ENCODE results near the gene WDR47.
"Not testable (repeated sequence)": the region's sequence is repeated elsewhere in the genome, so short reads cannot be mapped to it uniquely, and the experiment has no call there.

WDR47 gene

DNA sequence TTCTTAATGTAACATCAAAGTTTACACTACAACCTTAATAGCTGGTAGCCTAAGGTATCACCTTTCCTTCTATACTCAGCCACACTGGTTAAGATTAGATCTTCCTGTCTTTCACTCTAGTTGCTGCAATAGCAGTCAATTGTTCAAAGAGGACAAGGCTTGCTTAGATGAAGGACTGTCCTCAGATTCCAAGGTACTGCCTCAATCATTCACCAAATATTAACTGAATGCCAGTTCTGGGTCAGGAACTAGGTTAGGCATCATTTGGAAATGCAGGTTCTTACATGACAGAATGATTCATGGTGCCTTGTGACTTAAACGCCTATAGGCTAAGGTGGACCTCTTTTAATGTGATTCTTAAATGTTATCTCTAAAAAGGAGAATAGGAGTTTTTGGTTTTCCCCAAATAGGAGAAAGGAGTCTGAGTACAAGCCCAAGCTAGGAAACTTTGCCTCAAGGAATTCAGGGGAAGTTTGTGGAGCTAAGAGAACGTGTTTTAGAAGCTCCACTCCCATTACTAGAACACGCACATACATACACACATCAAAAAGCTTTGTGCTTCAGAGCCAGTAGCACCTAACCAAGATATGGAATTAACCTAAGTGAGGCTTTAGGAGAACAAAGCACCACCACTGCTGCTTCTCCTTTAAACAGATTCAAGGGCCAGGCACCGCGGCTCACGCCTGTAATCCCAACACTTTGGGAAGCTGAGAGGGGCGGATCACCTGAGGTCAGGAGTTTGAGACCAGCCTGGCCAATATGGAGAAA is 8.5 kb upstream of the WDR47 start:
- no peak for DNase-seq

GRCh38 chr1:109048335-109048734 is 6.4 kb upstream of the WDR47 start:
- no peak for DNase-seq

GRCh38 chr1:109047339-109047738 is 5.4 kb upstream of the WDR47 start:
- DNase-seq: no peak

DNA sequence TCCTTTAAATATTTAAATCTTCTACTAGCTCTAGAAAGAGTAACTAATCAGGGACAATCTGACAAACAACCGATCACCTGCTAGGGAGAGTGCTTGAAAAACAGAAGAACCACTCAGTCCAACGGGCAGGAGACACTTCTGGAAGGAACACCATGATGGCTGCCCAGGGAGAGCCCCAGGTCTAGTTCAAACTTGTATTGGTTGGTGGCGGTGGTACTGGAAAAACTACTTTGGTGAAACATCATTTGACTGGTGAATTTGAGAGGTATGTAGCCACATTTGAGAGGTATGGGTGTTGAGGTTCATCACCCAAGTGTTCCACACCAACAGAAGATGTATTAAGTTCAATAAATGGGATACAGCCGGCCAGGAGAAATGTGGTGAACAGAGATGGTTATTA is 4.8 kb upstream of the WDR47 start:
- no peak for DNase-seq

DNA sequence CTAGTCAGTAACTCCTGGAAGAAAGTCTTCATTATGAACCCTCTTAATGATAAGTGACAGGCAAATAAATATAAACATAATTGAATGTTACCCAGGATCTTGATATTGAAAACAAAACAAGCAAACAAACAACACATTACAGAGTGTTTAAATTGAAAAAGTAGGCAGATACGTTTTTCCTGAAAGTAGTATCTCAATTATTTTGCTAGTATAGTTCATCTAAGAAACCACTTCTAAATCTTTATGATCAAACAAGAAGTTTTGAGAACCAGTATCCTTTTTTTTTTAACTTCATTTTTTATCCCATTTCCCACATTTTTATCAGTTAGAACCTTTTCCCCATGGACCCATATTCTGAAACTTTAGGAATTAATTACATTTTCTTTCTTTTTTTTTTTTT is 3.7 kb upstream of the WDR47 start:
- DNase-seq: no peak

- no peak for DNase-seq
These were observed 797 bp downstream of the WDR47 start for GRCh38 chr1:109040989-109041620.

DNA sequence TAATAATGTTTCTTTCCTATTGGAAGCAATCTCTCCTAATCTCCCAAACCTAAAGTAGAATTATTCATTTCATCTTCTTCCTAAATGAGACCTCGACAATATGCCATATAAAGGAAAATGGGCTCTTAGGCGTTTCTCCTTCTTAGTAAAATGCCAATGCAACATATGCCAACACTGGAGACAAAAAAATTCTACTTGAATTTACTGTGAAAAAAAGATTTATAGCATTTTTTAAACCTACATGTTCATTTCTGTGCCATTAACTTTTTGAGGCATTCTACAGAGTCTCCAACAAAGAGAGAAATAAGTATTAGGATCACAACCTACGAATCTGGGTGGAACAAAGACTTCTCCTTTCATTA is 1.3 kb downstream of the WDR47 start:
- DNase-seq: no peak

DNA sequence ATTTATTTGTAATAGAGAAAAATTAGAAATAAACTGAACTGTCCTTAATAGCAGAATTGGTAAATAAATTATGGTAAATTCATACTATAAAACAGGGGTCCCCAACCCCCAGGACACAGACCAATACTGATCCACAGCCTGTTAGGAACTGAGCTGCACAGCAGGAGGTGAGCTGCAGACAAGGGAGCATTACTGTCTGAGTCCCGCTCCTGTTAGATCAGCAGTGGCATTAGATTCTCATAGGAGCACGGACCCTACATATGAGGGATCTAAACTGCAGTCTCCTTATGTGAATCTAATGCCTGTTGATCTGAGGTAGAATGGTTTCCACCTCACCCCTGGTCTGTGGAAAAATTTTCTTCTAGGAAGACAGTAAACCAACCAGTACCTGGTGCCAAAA is 7.5 kb downstream of the WDR47 start:
- no peak for DNase-seq

DNA sequence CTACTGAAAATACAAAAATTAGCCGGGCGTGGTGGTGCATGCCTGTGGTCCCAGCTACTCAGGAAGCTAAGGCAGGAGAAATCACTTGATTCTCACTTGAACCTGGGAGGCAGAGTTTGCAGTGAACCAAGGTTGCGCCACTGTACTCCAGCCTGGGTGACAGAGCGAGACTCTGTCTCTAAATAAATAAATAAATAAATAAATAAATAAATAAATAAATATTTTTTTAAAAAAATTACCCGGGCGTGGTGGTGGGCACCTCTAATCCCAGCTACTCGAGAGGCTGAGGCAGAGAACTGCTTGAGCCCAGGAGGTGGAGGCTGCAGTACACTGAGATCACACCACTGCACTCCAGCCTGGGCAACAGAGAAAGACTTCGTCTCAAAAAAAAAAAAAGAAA is 12.4 kb downstream of the WDR47 start:
- DNase-seq: not testable (repeated sequence)

GRCh38 chr1:109027841-109028240 is 14.1 kb downstream of the WDR47 start:
- DNase-seq: no peak

DNA sequence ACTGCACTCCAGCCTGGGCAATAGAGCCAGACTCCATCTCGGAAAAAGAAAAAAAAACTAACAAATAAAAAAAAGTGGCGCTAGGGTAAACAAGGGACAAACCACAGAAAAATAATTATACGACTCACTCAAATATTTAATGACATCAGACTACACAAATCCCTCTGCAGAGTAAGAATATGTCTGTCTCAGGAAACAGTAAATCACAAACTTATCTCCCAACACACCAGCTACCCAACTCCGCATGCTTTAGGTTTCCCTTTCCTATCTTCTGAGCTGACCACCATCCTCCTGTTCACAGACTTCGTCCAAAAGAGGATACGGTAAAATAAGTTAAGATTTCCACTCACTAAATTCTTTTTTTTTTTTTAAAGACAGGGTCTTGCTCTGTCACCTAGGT is 16.2 kb downstream of the WDR47 start:
- DNase-seq: no peak

DNA sequence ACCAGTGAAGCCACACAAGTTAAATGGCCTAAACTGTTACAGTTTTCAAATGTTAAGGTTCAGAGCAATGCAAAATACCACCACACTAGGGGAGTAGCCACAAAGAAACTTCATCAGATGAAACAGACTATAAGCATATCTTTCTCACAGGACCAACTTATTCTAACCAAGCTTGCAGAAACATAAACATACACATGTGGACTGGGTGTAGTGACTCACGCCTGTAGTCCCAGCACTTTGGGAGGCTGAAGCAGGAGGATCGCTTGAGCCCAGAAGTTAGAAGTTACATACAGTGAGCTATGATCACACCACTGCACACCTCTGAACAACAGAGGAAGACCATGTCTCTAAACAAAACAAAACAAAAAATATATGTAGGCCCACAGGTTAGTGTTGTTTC is 17.3 kb downstream of the WDR47 start:
- DNase-seq: no peak

GRCh38 chr1:109020693-109021257 is 21.1 kb downstream of the WDR47 start:
- no peak for DNase-seq

DNA sequence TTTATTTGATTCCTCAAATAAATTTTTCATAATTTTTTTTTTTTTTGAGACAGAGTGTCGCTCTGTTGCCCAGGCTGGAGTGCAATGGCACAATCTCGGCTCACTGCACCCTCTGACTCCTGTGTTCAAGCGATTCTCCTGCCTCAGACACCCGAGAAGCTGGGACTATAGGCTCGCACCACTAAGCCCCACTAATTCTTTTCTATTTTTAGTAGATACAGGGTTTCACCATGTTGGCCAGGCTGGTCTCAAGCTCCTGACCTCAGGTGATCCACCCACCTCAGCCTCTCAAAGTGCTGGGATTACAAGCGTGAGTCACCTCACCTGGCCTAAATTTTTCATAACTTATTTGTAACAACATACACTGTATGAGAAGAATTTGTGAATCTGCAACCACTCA is 24.2 kb downstream of the WDR47 start:
- DNase-seq: not testable (repeated sequence)

- DNase-seq: no peak
These were observed 24.8 kb downstream of the WDR47 start for GRCh38 chr1:109017134-109017533.

GRCh38 chr1:109011335-109011734 is 30.6 kb downstream of the WDR47 start:
- no peak for DNase-seq

- not testable (repeated sequence) for DNase-seq
These were observed 45.3 kb downstream of the WDR47 start for GRCh38 chr1:108996622-108997021.

- DNase-seq: no peak
These were observed 58.8 kb downstream of the WDR47 start for GRCh38 chr1:108983114-108983513.

- DNase-seq: no peak
These were observed 65.2 kb downstream of the WDR47 start for GRCh38 chr1:108976658-108977057.

DNA sequence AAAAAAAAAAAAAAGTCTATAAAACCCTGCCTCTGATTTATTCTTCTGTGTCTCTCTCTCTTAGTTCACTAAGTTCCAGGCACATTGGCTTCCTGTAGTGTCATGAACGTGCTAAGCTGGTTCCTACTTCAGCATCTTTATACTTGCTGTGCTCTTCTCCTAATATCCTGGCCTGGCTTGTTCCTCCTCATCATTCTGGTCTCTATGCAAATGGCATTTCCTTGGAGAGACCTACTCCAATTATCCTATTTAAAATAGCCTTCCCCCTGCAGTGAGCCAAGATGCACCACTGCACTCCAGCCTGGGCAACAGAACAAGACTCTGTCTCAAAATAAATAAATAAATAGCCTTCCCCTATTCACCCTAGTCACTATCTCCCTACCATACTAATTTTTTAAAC is 69.0 kb downstream of the WDR47 start:
- DNase-seq: no peak

GRCh38 chr1:108969346-108969745 is 72.6 kb downstream of the WDR47 start:
- no peak for DNase-seq

GRCh38 chr1:108963052-108963686 is 78.7 kb downstream of the WDR47 start, which contains the start of gene CLCC1:
CLCC1 (minus strand) TSS chr1:108963484; CDS start chr1:108950437, 13,047 bp downstream.
- peak; percentile 89 for DNase-seq

DNA sequence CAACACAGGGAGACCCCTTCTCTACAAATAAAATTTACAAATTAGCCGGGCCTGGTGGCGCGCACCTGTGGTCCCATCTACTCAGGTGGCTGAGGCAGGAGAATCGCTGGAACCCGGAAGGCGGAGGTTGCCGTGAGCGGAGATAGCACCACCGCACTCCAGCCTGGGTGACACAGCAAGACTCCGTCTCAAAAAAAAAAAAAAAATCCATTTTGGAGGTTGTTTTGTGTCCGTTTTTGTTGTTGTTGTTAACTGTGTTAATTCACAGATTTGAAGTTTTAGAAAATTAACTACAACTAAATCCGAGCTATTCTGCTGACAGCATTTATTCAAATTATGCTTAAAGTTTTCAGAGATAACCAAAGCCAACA is 79.2 kb downstream of the WDR47 start:
- DNase-seq: peak; percentile 43

Measured in activated T-cell treated with anti-CD3 and anti-CD28 coated beads, Interleukin-2, amount 50 U/mL, for 1 hour (primary cell).